Suprapubic skin (tissue), 4 donors: Measurements from ENCODE around the gene IL27RA. TPM values are rescaled to one million over a fixed set of nuclear protein-coding genes. Genes with fewer than 3 reads are reported as not detected.
"Not testable (repeated sequence)": the region's sequence is repeated elsewhere in the genome, so short reads cannot be mapped to it uniquely, and the experiment has no call there.

ENCODE experiments used
- DNase-seq, 2 donors: peaks; one replicate each; pipeline ENCODE4 v3.0.0-alpha.2; 2019; ENCODE audit warnings: low spot score in 2 of 2
- H3K27ac ChIP-seq: fragments of 200-600 bp; sonication (generic); one replicate; pipeline ENCODE4 v1.5.1; 2019
- H3K27me3 ChIP-seq: fragments of 200-600 bp; sonication (generic); one replicate; pipeline ENCODE4 v1.5.1; 2019
- H3K36me3 ChIP-seq: fragments of 200-600 bp; sonication (generic); one replicate; pipeline ENCODE4 v1.5.1; 2019
- H3K4me1 ChIP-seq: fragments of 200-600 bp; sonication (generic); one replicate; pipeline ENCODE4 v1.5.1; 2019
- H3K4me3 ChIP-seq: fragments of 200-600 bp; sonication (generic); one replicate; pipeline ENCODE4 v1.5.1; 2019; ENCODE audit warnings: mild to moderate bottlenecking
- H3K9me3 ChIP-seq: fragments of 200-600 bp; sonication (generic); one replicate; pipeline ENCODE4 v1.5.1; 2019
- EP300 ChIP-seq: sonication (generic); formaldehyde crosslinking; IDR thresholded peaks from one replicate; pipeline ENCODE4 v1.6.1; 2017; ENCODE audit warnings: antibody characterized with exemption
- POLR2A ChIP-seq, 2 donors: fragments of 450-650 bp; IDR thresholded peaks; one replicate each; pipeline ENCODE4 v1.6.1; 2017; ENCODE audit warnings: antibody characterized with exemption in 2 of 2, mild to moderate bottlenecking in 2 of 2, moderate library complexity in 2 of 2
- POLR2AphosphoS5 ChIP-seq, 3 donors: sonication (generic); formaldehyde crosslinking; IDR thresholded peaks; one replicate each; pipeline ENCODE4 v1.6.1; 2017; ENCODE audit warnings: antibody characterized with exemption in 3 of 3
- WGBS: methylation state at CpG from one replicate; pipeline ENCODE4 v1.1.5; 2018; 5-methylcytosine and 5-hydroxymethylcytosine counted together
- total RNA-seq, 4 donors: library from RNA; depleted of rRNA; stranded (reverse); fragments of >200 nt; gene quantifications; one replicate each; pipeline ENCODE4 v1.1.0, GENCODE V29; 2016
- TF ChIP-seq, protein P1 (sequence below), 2 donors: fragments of 200-600 bp in 1 of 2; fragments of 450-650 bp in 1 of 2; sonication (generic) in 1 of 2; IDR thresholded peaks; one replicate each; pipeline ENCODE4 v1.5.1; 2016 to 2019; ENCODE audit warnings: antibody characterized with exemption in 2 of 2, mild to moderate bottlenecking in 1 of 2, moderate library complexity in 1 of 2

The IL27RA gene
- total RNA-seq, 4 donors from 2014 or later, result 0.76 to 2.5 (median 1.5) TPM

DNA sequence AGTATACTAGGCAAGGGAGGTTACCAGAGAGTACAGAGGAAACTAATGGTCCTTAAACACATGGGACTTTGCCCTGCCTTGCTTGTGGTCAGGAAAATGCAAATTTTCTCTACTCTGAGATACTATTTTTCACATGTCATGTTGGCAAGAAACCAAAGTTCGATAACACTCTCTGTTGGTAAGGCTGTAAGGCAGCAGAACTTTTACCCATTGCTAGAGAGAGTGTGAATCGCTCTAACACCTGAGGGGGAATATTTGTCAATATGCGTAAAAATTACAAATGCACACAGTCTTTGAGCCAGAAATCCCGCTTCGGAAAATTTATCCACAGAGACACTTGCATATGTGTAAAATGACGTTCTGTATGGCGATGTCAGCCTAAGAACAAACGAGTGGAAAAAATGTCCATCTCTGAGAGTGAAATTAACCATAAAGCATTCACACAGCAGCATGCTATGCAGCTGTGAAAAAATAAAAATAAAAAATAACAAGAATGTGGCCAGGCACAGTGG, 16.0 kb upstream of the IL27RA start:
- H3K27me3 ChIP-seq, result no peaks in the 10 kb centered on the region
- TF ChIP-seq POLR2AphosphoS5 (IDR thresholded peaks at IDR 0.05), result no peak
- TF ChIP-seq, protein P1, sequence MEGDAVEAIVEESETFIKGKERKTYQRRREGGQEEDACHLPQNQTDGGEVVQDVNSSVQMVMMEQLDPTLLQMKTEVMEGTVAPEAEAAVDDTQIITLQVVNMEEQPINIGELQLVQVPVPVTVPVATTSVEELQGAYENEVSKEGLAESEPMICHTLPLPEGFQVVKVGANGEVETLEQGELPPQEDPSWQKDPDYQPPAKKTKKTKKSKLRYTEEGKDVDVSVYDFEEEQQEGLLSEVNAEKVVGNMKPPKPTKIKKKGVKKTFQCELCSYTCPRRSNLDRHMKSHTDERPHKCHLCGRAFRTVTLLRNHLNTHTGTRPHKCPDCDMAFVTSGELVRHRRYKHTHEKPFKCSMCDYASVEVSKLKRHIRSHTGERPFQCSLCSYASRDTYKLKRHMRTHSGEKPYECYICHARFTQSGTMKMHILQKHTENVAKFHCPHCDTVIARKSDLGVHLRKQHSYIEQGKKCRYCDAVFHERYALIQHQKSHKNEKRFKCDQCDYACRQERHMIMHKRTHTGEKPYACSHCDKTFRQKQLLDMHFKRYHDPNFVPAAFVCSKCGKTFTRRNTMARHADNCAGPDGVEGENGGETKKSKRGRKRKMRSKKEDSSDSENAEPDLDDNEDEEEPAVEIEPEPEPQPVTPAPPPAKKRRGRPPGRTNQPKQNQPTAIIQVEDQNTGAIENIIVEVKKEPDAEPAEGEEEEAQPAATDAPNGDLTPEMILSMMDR (IDR thresholded peaks at IDR 0.05), result no peak
- TF ChIP-seq EP300, result no peak
- no peak for TF ChIP-seq POLR2A (IDR thresholded peaks at IDR 0.05)
- no peak overlapping the region for H3K4me3 ChIP-seq
- H3K36me3 ChIP-seq, result no peaks in the 10 kb centered on the region
- no peaks in the 10 kb centered on the region for H3K9me3 ChIP-seq
- H3K27ac ChIP-seq, result no peak overlapping the region
- no peak for DNase-seq
- 71% methylated on average over 8 of the region's 8 CpGs for WGBS
- no peaks in the 10 kb centered on the region for H3K4me1 ChIP-seq

DNA sequence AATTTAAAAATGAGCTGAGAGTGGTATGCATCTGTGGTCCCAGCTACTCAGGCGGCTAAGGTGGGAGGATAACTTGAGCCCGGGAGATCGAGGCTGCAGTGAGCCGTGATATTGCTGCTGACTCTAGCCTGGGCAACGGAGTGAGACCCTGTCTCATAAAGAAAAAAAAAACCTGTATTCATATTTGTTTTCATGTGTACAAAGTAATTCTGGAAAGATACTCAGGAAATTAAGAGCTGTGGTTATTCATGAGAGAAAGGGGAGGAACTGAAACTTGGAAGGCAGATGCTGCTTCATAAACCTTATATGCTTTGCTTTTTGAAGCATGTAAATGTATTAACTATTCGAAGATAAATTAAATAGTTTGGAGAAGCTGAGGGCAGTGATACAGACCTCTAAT, 12.5 kb upstream of the IL27RA start:
- DNase-seq, result no peak
- TF ChIP-seq POLR2AphosphoS5 (IDR thresholded peaks at IDR 0.05) (no peak), EP300 (no peak), POLR2A (IDR thresholded peaks at IDR 0.05) (no peak)
- TF ChIP-seq, protein P1 (IDR thresholded peaks at IDR 0.05), result no peak
- Histone ChIP-seq H3K4me3 (no peak overlapping the region), H3K27me3 (no peaks in the 10 kb centered on the region), H3K4me1 (no peaks in the 10 kb centered on the region), H3K9me3 (no peaks in the 10 kb centered on the region), H3K27ac (no peak overlapping the region), H3K36me3 (no peaks in the 10 kb centered on the region)
- 76% methylated on average over 6 of the region's 6 CpGs for WGBS

DNA sequence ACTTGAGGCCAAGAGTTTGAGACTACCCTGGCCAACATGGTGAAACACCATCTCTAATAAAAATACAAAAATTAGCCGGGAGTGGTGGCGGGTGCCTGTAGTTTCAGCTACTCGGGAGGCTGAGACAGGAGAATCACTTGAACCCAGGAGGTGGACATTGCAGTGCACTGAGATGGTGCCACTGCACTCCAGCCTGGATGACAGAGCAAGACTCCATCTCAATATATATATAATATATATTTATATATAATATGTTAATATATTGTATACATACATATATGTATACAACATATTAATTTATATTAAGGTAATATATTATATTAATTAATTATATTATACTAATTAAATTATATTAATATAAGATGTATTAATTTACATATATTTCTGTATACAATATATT, 11.8 kb upstream of the IL27RA start:
- WGBS, result 89% methylated on average over 3 of the region's 3 CpGs
- not testable (repeated sequence) for H3K9me3 ChIP-seq, H3K27ac ChIP-seq, H3K4me1 ChIP-seq, H3K27me3 ChIP-seq, DNase-seq, H3K4me3 ChIP-seq, H3K36me3 ChIP-seq

DNA sequence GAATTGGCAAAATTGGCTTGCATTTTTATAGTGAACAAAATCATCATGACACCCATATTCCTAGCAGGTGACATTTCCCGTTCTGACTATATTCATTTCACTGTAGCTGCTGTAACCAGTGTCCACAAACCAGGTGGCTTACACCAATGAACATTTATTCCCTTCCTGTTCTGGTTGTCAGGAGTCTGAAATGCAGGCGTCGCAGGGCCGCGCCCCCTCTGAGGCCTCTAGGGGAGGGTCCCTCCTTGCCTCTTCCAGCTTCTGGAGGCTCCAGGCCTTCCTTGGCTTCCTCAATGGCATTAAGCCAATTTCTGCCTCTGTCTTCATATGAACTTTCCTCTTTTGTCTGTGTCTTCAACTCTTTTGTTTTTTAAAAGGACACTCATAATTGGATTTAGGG, 10.1 kb upstream of the IL27RA start:
- no peak for DNase-seq
- 72% methylated on average over 5 of the region's 5 CpGs for WGBS
- H3K27ac ChIP-seq, result no peak overlapping the region

DNA sequence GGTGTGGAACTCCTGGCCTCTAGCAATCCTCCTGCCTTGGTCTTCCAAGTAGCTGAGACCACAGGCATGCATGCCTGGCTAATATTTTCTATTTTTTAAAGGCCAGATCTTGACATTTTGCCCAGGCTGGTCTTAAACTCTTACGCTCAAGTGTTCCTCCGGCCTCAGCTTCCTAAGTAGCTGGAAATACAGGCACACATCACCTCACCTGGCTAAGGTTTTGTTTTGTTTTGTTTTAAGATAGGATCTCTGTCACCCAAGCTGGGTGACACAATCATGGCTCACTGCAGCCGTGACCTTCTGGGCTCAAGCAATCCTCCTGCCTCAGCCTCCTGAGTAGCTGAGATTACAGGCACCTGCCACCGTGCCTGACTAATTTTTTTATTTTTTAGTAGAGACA, 9.1 kb upstream of the IL27RA start:
- H3K9me3 ChIP-seq, result no peaks in the 10 kb centered on the region
- H3K4me1 ChIP-seq, result no peaks in the 10 kb centered on the region
- H3K4me3 ChIP-seq, result no peak overlapping the region
- TF ChIP-seq EP300, result no peak
- TF ChIP-seq, protein P1 (IDR thresholded peaks at IDR 0.05), result no peak
- no peak for TF ChIP-seq POLR2A (IDR thresholded peaks at IDR 0.05)
- no peak for TF ChIP-seq POLR2AphosphoS5 (IDR thresholded peaks at IDR 0.05)
- no peak overlapping the region for H3K27ac ChIP-seq
- DNase-seq, result no peak
- H3K36me3 ChIP-seq, result no peaks in the 10 kb centered on the region
- 70% methylated on average over 4 of the region's 4 CpGs for WGBS
- H3K27me3 ChIP-seq, result no peaks in the 10 kb centered on the region

More for the DNA sequence above, 10.1 kb upstream of the IL27RA start:
- Histone ChIP-seq H3K36me3 (no peaks in the 10 kb centered on the region), H3K4me1 (no peaks in the 10 kb centered on the region), H3K4me3 (no peak overlapping the region), H3K27me3 (no peaks in the 10 kb centered on the region), H3K9me3 (no peaks in the 10 kb centered on the region)
- TF ChIP-seq, protein P1 (IDR thresholded peaks at IDR 0.05), result no peak
- TF ChIP-seq POLR2A (IDR thresholded peaks at IDR 0.05) (no peak), EP300 (no peak), POLR2AphosphoS5 (IDR thresholded peaks at IDR 0.05) (no peak)
